Esophagus muscularis mucosa (tissue), 3 donors: Measurements from ENCODE around the gene TNFRSF11A.

Source experiments
- CTCF ChIP-seq, 3 experiments: fragments of 200-600 bp in 2 of 3; fragments of 450-650 bp in 1 of 3; sonication (generic) in 2 of 3; IDR thresholded peaks; one replicate each; pipeline ENCODE4 v1.5.1; 2017 to 2019; ENCODE audit warnings: antibody characterized with exemption in 3 of 3, mild to moderate bottlenecking in 2 of 3, moderate library complexity in 1 of 3
- EP300 ChIP-seq: sonication (generic); formaldehyde crosslinking; IDR thresholded peaks from one replicate; pipeline ENCODE4 v1.6.1; 2017; ENCODE audit warnings: antibody characterized with exemption

DNA sequence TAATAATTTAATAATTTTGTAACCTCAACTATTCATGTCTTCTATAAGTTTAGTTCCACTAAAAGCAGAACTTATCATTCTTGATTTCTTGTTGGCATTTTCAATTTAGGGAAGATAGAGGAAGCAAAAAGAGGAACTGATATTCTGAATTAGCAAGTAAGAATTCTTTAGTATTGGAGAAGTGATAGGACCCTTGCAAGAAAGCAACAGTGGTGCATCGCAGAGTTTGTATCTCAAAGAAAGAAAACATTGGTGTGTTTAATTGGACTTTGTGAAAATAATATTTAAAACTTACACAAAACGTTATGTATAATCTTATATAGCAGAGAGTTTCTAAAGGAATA lies 36.5 kb upstream of the TNFRSF11A start:
- TF ChIP-seq EP300 = no peak
- no peak for TF ChIP-seq CTCF (IDR thresholded peaks at IDR 0.05)
